Measurements from ENCODE around the gene ARHGEF28.

- no peak for TF ChIP-seq CTCF (IDR thresholded peaks at IDR 0.05)
- no peak for TF ChIP-seq POLR2A (IDR thresholded peaks at IDR 0.05; ENCODE audit: low read depth)
- TF ChIP-seq POLR2AphosphoS5 (IDR thresholded peaks at IDR 0.05) = no peak
Observed at GRCh38 chr5:73957397-73958001, 331.5 kb downstream of the ARHGEF28 start.
